NB4 (cell line): ENCODE data around the gene TSPO2.

Source experiments
- DNase-seq: peaks from one replicate; pipeline ENCODE4 v3.0.0; 2010; ENCODE audit warnings: low read depth
- H3K4me3 ChIP-seq: one replicate; pipeline ENCODE4 v1.5.1; 2011; ENCODE audit warnings: mild to moderate bottlenecking, low read depth, low read length, moderate library complexity
- CTCF ChIP-seq: IDR thresholded peaks from one replicate; pipeline ENCODE4 v1.5.1; 2012; ENCODE audit warnings: low read depth, low read length
- MAX ChIP-seq: IDR thresholded peaks from 2 replicates; pipeline ENCODE4 v1.6.1; 2011; ENCODE audit warnings: low read depth, low read length
- MYC ChIP-seq: IDR thresholded peaks from 2 replicates; pipeline ENCODE4 v1.6.1; 2011; ENCODE audit warnings: low read depth, low read length
- POLR2A ChIP-seq: IDR thresholded peaks from 2 replicates; pipeline ENCODE4 v1.6.1; 2011; ENCODE audit warnings: mild to moderate bottlenecking; ENCODE audit not compliant: insufficient read length; ENCODE audit errors: extremely low read depth

The TSPO2 gene

GRCh38 chr6:41039060-41039998 is 2.9 kb upstream of the TSPO2 start, which contains the start of gene UNC5CL:
TSS of gene UNC5CL (minus strand) at chr6:41039221. CDS start at chr6:41035074, 4,147 bp downstream.
- DNase-seq, result peak; percentile 42
- no peak within 1 kb of the TSS for H3K4me3 ChIP-seq
- TF ChIP-seq CTCF, result peak; percentile 85
- TF ChIP-seq MYC, result no peak

- peak; percentile 52 for DNase-seq
- H3K4me3 ChIP-seq, result no peak overlapping the region
- TF ChIP-seq POLR2A (no peak), MYC (no peak), CTCF (no peak), MAX (no peak)
Observed at GRCh38 chr6:41040101-41040939, 1.9 kb upstream of the TSPO2 start.

GRCh38 chr6:41040940-41041536 is 1.2 kb upstream of the TSPO2 start:
- DNase-seq, result no peak
- H3K4me3 ChIP-seq, result no peak overlapping the region
- TF ChIP-seq MAX (no peak), MYC (no peak), CTCF (no peak), POLR2A (no peak)

- TF ChIP-seq CTCF (no peak), MAX (no peak), POLR2A (no peak)
- no peak for DNase-seq
- H3K4me3 ChIP-seq, result no peak overlapping the region
Observed at GRCh38 chr6:41043151-41043550, 884 bp downstream of the TSPO2 start.

- H3K4me3 ChIP-seq, result no peak overlapping the region
- no peak for DNase-seq
- TF ChIP-seq MYC, result no peak
- TF ChIP-seq MAX, result no peak
- no peak for TF ChIP-seq CTCF
- no peak for TF ChIP-seq POLR2A
Observed at GRCh38 chr6:41045664-41046063, 3.4 kb downstream of the TSPO2 start.
